IMR-90 (cell line): Measurements from ENCODE around the gene ELOVL5. TPM values are rescaled to one million over a fixed set of nuclear protein-coding genes. Genes with fewer than 3 reads are reported as not detected.

Experiments used
- ATAC-seq: fragments of 200-7000 bp; cut with Tn5 transposase; 2 replicates; pipeline ENCODE4 v1.9.1; 2020; ENCODE audit warnings: low read depth, mild to moderate bottlenecking, moderate library complexity
- BruUV-seq: library from RNA; stranded (reverse); fragments of 400-500 nt; replicated peaks from 2 replicates; lab custom pipeline; 2021; lab: Mats Ljungman, UMichigan
- CTCF ChIA-PET: fragments of 300-600 bp; formaldehyde crosslinking; extraction: SDS; loops from one replicate; lab custom pipeline; 2021; ENCODE audit warnings: antibody characterized with exemption; lab: Yijun Ruan, JAX
- POLR2A ChIA-PET: fragments of 300-600 bp; sonication (Branson Sonifier 250); formaldehyde crosslinking; loops from one replicate; lab custom pipeline; 2022; ENCODE audit warnings: antibody characterized with exemption; ENCODE audit not compliant: unreplicated experiment; lab: Charles Lee
- DNase-seq: peaks from one replicate; pipeline ENCODE4 v3.0.0; 2013
- H2AFZ ChIP-seq: replicated peaks from 2 replicates; pipeline ENCODE3; 2013; ENCODE audit warnings: low read length, mild to moderate bottlenecking; ENCODE audit not compliant: poor library complexity
- H2AK5ac ChIP-seq: 2 replicates; pipeline ENCODE4 v1.6.1; 2013; ENCODE audit warnings: low read depth, low read length, inconsistent platforms
- H2AK9ac ChIP-seq: replicated peaks from 2 replicates; pipeline ENCODE3; 2013; ENCODE audit warnings: mild to moderate bottlenecking, low read depth, low read length, moderate library complexity; ENCODE audit not compliant: poor library complexity
- H2BK120ac ChIP-seq: 2 replicates; pipeline ENCODE4 v1.6.1; 2013; ENCODE audit warnings: low read depth, low read length, inconsistent platforms
- H2BK15ac ChIP-seq: 3 replicates; pipeline ENCODE4 v1.6.1; 2013; ENCODE audit warnings: low read depth, low read length, inconsistent platforms
- H2BK20ac ChIP-seq: 2 replicates; pipeline ENCODE4 v1.6.1; 2013; ENCODE audit warnings: low read depth, mild to moderate bottlenecking, inconsistent platforms, low read length, moderate library complexity
- H2BK5ac ChIP-seq: 2 replicates; pipeline ENCODE4 v1.6.1; 2013; ENCODE audit warnings: mild to moderate bottlenecking, low read depth, low read length, inconsistent platforms; ENCODE audit not compliant: poor library complexity, severe bottlenecking
- H3K14ac ChIP-seq: replicated peaks from 2 replicates; pipeline ENCODE4 v1.6.1; 2013; ENCODE audit warnings: low read depth, low read length, inconsistent platforms
- H3K18ac ChIP-seq: 2 replicates; pipeline ENCODE4 v1.6.1; 2013; ENCODE audit warnings: low read depth, low read length, control low read depth
- H3K23ac ChIP-seq: 2 replicates; pipeline ENCODE4 v1.6.1; 2013; ENCODE audit warnings: low read depth, low read length, inconsistent platforms
- H3K27ac ChIP-seq: 2 replicates; pipeline ENCODE4 v1.5.1; 2013; ENCODE audit warnings: mild to moderate bottlenecking, control low read depth, low read length; ENCODE audit not compliant: insufficient read depth
- H3K27me3 ChIP-seq: 2 replicates; pipeline ENCODE4 v1.6.1; 2013; ENCODE audit warnings: low read length; ENCODE audit not compliant: control insufficient read depth, insufficient read depth
- H3K36me3 ChIP-seq: 2 replicates; pipeline ENCODE4 v1.6.1; 2013; ENCODE audit warnings: low read length, mixed read lengths; ENCODE audit not compliant: control insufficient read depth, insufficient read depth
- H3K4ac ChIP-seq: 2 replicates; pipeline ENCODE4 v1.6.1; 2013; ENCODE audit warnings: low read depth, low read length, inconsistent platforms
- H3K4me1 ChIP-seq: 2 replicates; pipeline ENCODE4 v1.6.1; 2013; ENCODE audit warnings: low read length, mixed read lengths; ENCODE audit not compliant: control insufficient read depth, insufficient read depth
- H3K4me2 ChIP-seq: 2 replicates; pipeline ENCODE4 v1.6.1; 2013; ENCODE audit warnings: low read depth, mild to moderate bottlenecking, control low read depth, low read length, moderate library complexity
- H3K4me3 ChIP-seq: 2 replicates; pipeline ENCODE4 v1.5.1; 2013; ENCODE audit warnings: low read depth, mild to moderate bottlenecking, control low read depth, low read length, moderate library complexity; ENCODE audit not compliant: insufficient read depth
- H3K56ac ChIP-seq: 2 replicates; pipeline ENCODE4 v1.6.1; 2013; ENCODE audit warnings: low read length, inconsistent platforms; ENCODE audit not compliant: insufficient read depth; ENCODE audit errors: extremely low read depth
- H3K79me1 ChIP-seq, 2 experiments: 2 replicates each; pipeline ENCODE4 v1.6.1; 2013; ENCODE audit warnings: low read length in 2 of 2, inconsistent platforms in 1 of 2, low read depth in 1 of 2
- H3K9ac ChIP-seq: 2 replicates; pipeline ENCODE4 v1.6.1; 2013; ENCODE audit warnings: low read depth, low read length, control low read depth
- H3K9me1 ChIP-seq: 2 replicates; pipeline ENCODE4 v1.6.1; 2013; ENCODE audit warnings: low read length, inconsistent platforms; ENCODE audit not compliant: insufficient read depth
- H3K9me3 ChIP-seq: 2 replicates; pipeline ENCODE4 v1.6.1; 2013; ENCODE audit warnings: low read length; ENCODE audit not compliant: control insufficient read depth, insufficient read depth
- H4K20me1 ChIP-seq: 2 replicates; pipeline ENCODE4 v1.6.1; 2013; ENCODE audit warnings: low read length, inconsistent platforms; ENCODE audit not compliant: insufficient read depth
- H4K5ac ChIP-seq: 2 replicates; pipeline ENCODE4 v1.6.1; 2013; ENCODE audit warnings: mild to moderate bottlenecking, low read depth, low read length, control low read depth
- H4K8ac ChIP-seq, 2 experiments: 2 replicates each; pipeline ENCODE4 v1.6.1; 2013; ENCODE audit warnings: low read depth in 2 of 2, low read length in 2 of 2, control low read depth in 1 of 2, inconsistent platforms in 1 of 2
- H4K91ac ChIP-seq: 2 replicates; pipeline ENCODE4 v1.6.1; 2013; ENCODE audit warnings: low read depth, low read length, inconsistent platforms; ENCODE audit not compliant: insufficient read depth
- CEBPB ChIP-seq: IDR thresholded peaks from 2 replicates; pipeline ENCODE4 v1.6.1; 2012; ENCODE audit warnings: low read depth, low read length, improper control_type of control experiment
- CHD1 ChIP-seq: IDR thresholded peaks from 2 replicates; pipeline ENCODE4 v1.6.1; 2012; ENCODE audit warnings: low read depth, low read length, improper control_type of control experiment
- MAZ ChIP-seq: IDR thresholded peaks from 2 replicates; pipeline ENCODE4 v1.6.1; 2012; ENCODE audit warnings: low read depth, mild to moderate bottlenecking, low read length, improper control_type of control experiment, moderate library complexity, borderline replicate concordance
- MXI1 ChIP-seq: IDR thresholded peaks from 2 replicates; pipeline ENCODE4 v1.6.1; 2012; ENCODE audit warnings: low read depth, mild to moderate bottlenecking, low read length, moderate library complexity, borderline replicate concordance
- NFE2L2 ChIP-seq: fragments of 150-350 bp; IDR thresholded peaks from 2 replicates; pipeline ENCODE4 v1.6.1; 2016; ENCODE audit warnings: low read depth, mild to moderate bottlenecking, low read length
- POLR2A ChIP-seq: IDR thresholded peaks from 2 replicates; pipeline ENCODE4 v1.6.1; 2012; ENCODE audit warnings: mild to moderate bottlenecking, low read depth, low read length
- RAD21 ChIP-seq: IDR thresholded peaks from 2 replicates; pipeline ENCODE4 v1.6.1; 2012; ENCODE audit warnings: low read length, improper control_type of control experiment
- RCOR1 ChIP-seq: IDR thresholded peaks from 2 replicates; pipeline ENCODE4 v1.6.1; 2012; ENCODE audit warnings: mild to moderate bottlenecking, low read length, improper control_type of control experiment; ENCODE audit not compliant: insufficient replicate concordance
- WGBS, 2 experiments: methylation state at CpG; one replicate each; pipeline versions ENCODE4 v1.1.5 to v1.1.7; 2013; ENCODE audit warnings: missing lambda C conversion rate in 2 of 2; ENCODE audit not compliant: insufficient read length in 1 of 2; ENCODE audit errors: extremely low coverage in 2 of 2; 5-methylcytosine and 5-hydroxymethylcytosine counted together
- dilution Hi-C: fragments of 300-500 bp; cut with HindIII; formaldehyde crosslinking; loops from one replicate; pipeline ENCODE4 v1.14.3; 2018; ENCODE audit warnings: low sequenced_read_pairs; ENCODE audit not compliant: unreplicated experiment
- in situ Hi-C: fragments of 300-500 bp; cut with MboI; formaldehyde crosslinking; loops from 3 replicates; pipeline ENCODE4 v1.14.3; 2019; ENCODE audit warnings: low sequenced_read_pairs, inconsistent platforms, mixed read lengths
- intact Hi-C: fragments of 100-400 bp; cut with micrococcal nuclease; formaldehyde crosslinking; loops from 2 replicates; pipeline ENCODE4 v1.10.0; 2022
- polyA plus RNA-seq, 3 experiments: library from polyadenylated mRNA; depleted of rRNA; stranded (reverse); fragments of >200 nt; gene quantifications; 2 replicates each; pipeline ENCODE4 v1.2.3, GENCODE V29; 2012; ENCODE audit warnings: low replicate concordance in 1 of 3
- total RNA-seq: library from RNA; depleted of rRNA; stranded (reverse); fragments of >200 nt; gene quantifications from 2 replicates; pipeline ENCODE4 v1.2.3, GENCODE V29; 2012
- TF ChIP-seq, protein P1 (sequence below): fragments of 150-350 bp; IDR thresholded peaks from 2 replicates; pipeline ENCODE4 v1.6.1; 2016; ENCODE audit warnings: low read depth, mild to moderate bottlenecking, low read length, moderate library complexity, borderline replicate concordance
- TF ChIP-seq, protein P2 (sequence below): fragments of 150-350 bp; IDR thresholded peaks from 2 replicates; pipeline ENCODE4 v1.6.1; 2017; ENCODE audit warnings: mild to moderate bottlenecking, antibody characterized with exemption, low read length, low read depth
- TF ChIP-seq, protein P3 (sequence below): conservative IDR thresholded peaks from 2 replicates; pipeline ENCODE4 v1.5.1; 2012; ENCODE audit warnings: mild to moderate bottlenecking, low read depth, low read length, improper control_type of control experiment

The ELOVL5 gene
- total and polyA plus RNA-seq, 2 of the 4 experiments (the other 2 are of a cell fraction), result 32.1 to 42.3 TPM

DNA sequence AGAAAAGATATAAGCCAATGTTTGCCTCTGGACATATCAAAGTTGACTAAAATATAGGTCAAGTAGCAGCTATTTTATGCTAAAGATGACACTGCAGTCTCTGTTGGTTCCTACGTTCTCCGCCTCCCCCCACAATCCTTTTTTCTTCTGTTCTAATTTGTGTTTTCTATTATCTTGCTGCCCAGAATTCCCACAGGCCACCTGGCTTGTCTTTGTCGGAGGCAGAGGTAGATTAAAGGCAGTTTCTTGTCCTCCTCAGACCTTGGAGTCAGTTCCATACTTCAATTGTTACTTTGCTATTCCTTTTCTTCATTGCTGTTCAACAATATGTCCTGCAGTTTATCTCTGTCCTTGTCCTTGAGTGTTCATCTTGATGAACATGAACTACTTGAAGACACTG is 3.6 kb upstream of the ELOVL5 start:
- Histone ChIP-seq H2BK20ac (no peak overlapping the region), H2BK120ac (no peak overlapping the region), H3K4me1 (no peaks in the 10 kb centered on the region), H2AK5ac (no peak overlapping the region), H4K91ac (no peak overlapping the region), H4K5ac (no peak overlapping the region), H4K8ac (no peak overlapping the region), H3K36me3 (no peaks in the 10 kb centered on the region), H3K18ac (no peak overlapping the region), H3K4me2 (no peak overlapping the region), H2AFZ (no peak overlapping the region), H3K27me3 (peaks cover 7% of the 10 kb centered on the region), H4K20me1 (peaks cover 4% of the 10 kb centered on the region), H2BK5ac (no peak overlapping the region), H3K23ac (no peak overlapping the region; the same call in 1 of the 2 replicates), H3K9ac (no peak overlapping the region), H3K79me1 (peaks cover under 1 to 7% of the 10 kb centered on the region in 2 experiments; a peak in 2 of 4 replicates), H3K4me3 (no peak overlapping the region), H3K14ac (no peak overlapping the region), H2BK15ac (no peak overlapping the region), H3K9me3 (no peaks in the 10 kb centered on the region), H2AK9ac (no peak overlapping the region), H3K9me1 (no peaks in the 10 kb centered on the region), H3K56ac (no peak overlapping the region), H3K4ac (no peak overlapping the region), H3K27ac (no peak overlapping the region)
- dilution Hi-C loops (no loop called here), intact Hi-C loops (no loop called here), in situ Hi-C loops (no loop called here)
- no peak for DNase-seq
- no peak for TF ChIP-seq RCOR1
- TF ChIP-seq CHD1, result no peak
- TF ChIP-seq MXI1, result no peak
- no peak for TF ChIP-seq POLR2A
- no peak for TF ChIP-seq RAD21
- TF ChIP-seq, protein P1, sequence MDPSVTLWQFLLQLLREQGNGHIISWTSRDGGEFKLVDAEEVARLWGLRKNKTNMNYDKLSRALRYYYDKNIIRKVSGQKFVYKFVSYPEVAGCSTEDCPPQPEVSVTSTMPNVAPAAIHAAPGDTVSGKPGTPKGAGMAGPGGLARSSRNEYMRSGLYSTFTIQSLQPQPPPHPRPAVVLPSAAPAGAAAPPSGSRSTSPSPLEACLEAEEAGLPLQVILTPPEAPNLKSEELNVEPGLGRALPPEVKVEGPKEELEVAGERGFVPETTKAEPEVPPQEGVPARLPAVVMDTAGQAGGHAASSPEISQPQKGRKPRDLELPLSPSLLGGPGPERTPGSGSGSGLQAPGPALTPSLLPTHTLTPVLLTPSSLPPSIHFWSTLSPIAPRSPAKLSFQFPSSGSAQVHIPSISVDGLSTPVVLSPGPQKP, result no peak
- TF ChIP-seq MAZ, result no peak
- TF ChIP-seq, protein P2, sequence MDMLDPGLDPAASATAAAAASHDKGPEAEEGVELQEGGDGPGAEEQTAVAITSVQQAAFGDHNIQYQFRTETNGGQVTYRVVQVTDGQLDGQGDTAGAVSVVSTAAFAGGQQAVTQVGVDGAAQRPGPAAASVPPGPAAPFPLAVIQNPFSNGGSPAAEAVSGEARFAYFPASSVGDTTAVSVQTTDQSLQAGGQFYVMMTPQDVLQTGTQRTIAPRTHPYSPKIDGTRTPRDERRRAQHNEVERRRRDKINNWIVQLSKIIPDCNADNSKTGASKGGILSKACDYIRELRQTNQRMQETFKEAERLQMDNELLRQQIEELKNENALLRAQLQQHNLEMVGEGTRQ, result no peak
- no peak for TF ChIP-seq CEBPB
- TF ChIP-seq NFE2L2, result no peak
- TF ChIP-seq, protein P3, sequence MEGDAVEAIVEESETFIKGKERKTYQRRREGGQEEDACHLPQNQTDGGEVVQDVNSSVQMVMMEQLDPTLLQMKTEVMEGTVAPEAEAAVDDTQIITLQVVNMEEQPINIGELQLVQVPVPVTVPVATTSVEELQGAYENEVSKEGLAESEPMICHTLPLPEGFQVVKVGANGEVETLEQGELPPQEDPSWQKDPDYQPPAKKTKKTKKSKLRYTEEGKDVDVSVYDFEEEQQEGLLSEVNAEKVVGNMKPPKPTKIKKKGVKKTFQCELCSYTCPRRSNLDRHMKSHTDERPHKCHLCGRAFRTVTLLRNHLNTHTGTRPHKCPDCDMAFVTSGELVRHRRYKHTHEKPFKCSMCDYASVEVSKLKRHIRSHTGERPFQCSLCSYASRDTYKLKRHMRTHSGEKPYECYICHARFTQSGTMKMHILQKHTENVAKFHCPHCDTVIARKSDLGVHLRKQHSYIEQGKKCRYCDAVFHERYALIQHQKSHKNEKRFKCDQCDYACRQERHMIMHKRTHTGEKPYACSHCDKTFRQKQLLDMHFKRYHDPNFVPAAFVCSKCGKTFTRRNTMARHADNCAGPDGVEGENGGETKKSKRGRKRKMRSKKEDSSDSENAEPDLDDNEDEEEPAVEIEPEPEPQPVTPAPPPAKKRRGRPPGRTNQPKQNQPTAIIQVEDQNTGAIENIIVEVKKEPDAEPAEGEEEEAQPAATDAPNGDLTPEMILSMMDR, result no peak
- BruUV-seq, result no TSS peak
- no peak for ATAC-seq
- ChIA-PET POLR2A (no interaction called here), CTCF (no interaction called here)
- WGBS, 2 experiments, result no CpG with 5 or more reads among the region's 3 CpGs
